Tongue (tissue), 2 donors: Measurements from ENCODE around the gene SLC2A1. TPM values are rescaled to one million over a fixed set of nuclear protein-coding genes. Genes with fewer than 3 reads are reported as not detected.

ENCODE experiments used
- DNase-seq: peaks from one replicate; pipeline ENCODE4 v3.0.0-alpha.2; 2015
- total RNA-seq: library from RNA; depleted of rRNA; stranded (reverse); fragments of >200 nt; gene quantifications from one replicate; pipeline ENCODE4 v1.2.3, GENCODE V29; 2014

Gene SLC2A1
- total RNA-seq, 1 donor from 2014 or later, result 124 TPM

DNA sequence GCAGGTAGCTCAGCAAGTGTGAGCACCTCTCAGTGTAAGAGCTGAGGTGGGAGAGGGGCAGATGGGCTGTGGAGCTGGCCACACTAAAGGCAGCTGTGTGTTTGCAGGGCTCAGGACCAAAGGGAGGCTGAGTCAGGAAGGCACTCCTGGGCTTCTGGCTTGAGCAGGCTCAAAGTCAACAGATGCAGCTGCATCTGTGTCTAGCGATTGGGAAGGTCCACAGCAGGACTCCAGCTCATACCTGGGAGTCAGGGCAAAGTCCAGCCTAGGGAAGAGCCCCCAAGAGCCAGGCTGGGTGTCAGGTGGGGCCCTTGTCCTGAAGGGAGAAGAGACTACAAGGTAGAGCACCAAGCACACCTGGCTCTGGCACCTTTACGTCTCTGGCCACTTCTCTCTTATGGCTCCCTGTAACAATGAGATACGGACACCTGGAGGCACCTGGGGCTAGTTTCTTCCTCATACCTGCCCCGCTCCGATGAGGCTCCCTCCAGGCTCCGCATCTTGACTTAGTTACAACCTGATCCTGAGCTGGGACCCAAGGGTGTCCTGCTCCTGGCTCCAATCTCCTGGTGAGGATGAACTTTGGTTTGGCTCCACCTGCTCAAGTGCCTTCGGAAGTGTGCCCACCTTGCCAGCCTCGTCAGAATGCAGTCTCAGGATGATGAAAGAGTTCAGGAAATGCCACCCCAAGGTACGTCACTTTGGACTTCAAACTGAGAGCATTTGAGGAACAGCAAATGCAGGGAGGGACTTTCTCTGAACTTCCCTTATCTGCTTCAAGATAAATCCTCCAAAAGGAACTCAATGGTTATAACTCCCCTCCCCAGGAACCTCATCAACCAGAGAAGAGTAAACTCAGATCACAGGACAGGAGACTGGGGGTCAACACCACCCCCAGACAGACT, 21.5 kb upstream of the SLC2A1 start:
- DNase-seq, result no peak

DNA sequence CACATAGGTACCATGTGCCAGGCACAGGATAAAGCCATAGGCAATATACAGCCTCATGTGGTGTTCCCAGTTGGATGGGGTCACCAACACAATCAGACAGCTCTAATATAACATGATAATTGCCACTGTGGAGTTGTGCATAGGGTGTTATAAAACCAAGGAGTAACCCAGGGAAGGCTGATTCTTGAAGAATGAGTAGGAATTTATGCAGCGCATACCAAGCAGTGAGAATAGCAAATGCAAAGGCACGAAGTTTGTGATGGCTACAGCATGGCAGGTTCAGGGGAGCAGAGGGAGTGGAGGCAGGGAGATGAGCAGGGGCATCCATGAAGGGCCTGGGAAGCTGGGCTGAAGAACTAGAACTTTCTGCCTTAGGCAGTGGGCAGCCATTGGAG, 20.4 kb upstream of the SLC2A1 start:
- no peak for DNase-seq

DNA sequence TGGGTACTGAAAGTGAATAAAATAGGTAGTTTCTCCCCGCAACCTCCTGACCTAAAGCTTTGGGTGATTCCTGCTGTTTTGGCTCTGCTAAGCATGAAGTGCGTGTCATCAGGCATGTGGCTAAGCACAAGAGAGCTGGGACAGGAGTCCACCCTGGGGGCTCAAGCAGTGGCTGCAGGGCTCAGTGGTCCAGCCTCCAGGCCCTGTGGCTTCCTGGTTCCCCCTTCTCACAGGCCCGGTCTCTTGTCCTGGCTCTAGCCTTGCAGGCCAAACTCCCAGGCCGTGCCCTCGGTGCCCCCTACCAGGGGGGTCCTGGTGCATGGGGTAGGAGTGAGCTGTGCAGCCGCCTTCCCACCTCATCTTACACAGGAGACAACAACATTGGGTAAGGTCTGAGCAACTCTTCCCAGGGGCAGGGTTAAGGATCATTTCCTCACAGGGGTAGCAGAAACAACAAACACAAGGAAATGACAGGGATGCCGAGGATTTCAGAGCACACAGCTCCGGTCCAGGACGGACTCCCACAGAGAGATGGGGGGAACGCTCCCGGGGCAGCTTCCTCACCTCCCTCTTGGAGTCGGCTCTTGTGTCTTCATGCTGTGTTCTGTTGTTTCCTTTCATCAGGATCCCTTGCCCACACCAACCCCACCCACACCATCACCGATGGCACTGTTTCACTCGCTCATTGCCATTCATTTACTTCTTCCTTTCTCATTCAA, 19.8 kb upstream of the SLC2A1 start:
- no peak for DNase-seq

DNA sequence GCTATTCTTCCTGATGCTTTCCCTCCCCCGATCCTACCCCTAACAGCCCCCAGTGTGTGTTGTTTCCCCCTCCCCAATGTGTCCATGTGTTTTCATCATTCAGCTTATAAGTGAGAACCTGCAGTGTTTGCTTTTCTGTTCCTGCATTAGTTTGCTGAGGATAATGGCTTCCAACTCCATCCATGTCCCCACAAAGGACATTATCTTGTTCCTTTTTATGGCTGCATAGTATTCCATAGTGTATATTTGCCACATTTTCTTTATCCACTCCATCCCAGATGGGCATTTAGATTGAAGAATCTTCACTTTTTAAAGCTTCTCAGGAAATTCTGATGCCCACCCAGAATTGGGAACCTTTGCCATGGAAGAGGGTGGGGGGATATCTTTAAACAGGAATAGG, 19.0 kb upstream of the SLC2A1 start:
- DNase-seq, result no peak

DNA sequence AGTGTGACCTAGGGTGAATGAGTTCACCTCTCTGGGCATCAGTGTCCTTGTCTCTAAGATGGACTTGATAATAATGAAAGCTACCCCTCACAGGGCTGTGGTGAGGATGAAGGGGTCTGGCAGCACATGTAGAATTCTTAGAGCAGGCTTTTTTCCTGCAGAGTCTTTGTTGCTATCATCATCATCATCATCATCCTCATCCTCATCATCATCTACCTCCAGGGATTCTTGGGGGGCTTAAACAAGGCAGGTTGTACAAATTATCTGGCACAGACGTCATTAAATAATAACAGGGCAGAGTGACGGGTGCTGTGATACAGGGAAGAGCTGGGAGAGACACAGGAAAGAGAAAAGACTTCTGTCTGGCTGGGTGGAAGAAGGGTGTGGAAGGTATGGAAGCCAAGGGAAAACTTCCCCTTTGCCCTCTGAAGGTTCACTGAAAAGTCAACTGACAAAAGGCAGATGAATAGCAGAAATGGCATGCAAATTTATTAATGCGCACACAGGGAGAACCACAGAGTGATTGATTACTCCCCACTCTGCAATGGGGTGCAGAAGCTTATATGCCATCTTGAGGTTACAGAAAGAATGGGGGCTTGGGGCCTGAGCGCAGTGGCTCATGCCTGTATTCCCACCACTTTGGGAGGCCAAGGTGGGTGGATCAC, 17.0 kb upstream of the SLC2A1 start:
- DNase-seq, result no peak

DNA sequence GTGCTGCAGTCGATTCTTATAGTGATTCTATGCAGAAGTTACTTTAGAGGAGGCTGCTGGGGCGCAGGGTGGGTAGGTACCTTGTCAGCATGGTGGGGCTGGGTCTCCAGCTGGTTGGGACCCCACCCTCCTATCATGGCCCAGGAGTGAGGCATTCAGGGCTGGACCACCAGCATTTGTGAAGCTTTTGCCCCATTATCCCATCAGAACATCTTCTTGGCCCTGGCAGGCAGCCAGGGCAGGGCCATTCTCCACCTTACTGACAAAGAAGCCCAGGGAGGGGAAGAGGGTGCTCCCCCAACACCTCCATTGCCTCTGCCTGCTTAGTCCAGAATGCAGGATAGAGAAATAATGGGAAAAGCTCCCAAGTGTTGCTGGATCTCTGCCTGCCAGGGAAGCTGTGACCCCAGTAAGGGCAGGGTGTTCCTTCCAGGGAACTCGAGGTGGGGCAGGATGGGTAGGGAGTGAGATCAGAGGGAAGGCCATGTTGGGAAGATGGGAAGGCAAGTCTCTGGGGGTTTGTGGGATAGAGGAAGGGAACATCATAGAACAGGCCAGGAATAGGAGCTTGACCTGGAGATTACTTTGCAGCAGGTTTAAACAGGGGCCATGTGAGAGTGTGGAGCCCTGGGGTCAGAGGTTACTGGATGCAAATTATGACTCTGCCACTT, 16.2 kb upstream of the SLC2A1 start:
- DNase-seq, result no peak

DNA sequence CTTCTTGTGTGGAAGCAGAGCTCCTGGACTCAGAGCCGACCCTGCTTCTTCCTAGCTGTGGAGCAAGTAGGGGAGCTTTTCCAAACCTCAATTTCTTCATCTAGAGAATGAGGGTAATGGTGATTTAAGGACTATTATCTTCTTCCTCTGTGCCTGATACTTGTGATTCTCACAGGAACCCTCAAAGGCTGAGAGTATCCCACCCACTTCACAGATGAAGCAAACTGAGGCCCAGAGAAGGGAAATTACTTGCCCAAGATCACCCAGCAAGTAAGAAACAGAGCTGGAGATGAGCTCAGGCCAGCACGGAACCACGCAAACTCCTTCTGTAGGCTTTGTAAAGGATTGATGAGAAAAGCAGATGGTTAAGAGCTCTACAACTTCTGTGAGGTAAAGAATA, 15.1 kb upstream of the SLC2A1 start:
- DNase-seq, result no peak

DNA sequence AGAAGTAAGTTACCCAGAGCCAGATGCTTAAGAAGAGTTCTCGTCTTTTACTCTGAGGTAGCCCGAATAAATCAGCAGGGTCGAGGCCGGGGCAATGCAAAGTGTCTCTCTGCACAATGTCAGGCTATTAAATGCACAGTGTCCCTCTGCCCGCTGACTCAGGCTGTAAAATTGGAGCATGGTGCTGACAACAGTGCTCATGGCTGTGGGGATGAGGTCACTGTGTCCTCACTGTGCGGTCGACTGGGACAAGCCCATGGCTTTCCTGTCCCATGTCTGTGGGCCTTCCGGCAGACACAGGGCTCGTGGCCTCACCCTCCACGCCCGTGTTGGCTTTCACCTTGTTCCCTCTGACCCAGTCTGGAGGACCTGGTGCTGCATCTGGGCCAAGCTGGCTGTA, 14.6 kb upstream of the SLC2A1 start:
- no peak for DNase-seq

DNA sequence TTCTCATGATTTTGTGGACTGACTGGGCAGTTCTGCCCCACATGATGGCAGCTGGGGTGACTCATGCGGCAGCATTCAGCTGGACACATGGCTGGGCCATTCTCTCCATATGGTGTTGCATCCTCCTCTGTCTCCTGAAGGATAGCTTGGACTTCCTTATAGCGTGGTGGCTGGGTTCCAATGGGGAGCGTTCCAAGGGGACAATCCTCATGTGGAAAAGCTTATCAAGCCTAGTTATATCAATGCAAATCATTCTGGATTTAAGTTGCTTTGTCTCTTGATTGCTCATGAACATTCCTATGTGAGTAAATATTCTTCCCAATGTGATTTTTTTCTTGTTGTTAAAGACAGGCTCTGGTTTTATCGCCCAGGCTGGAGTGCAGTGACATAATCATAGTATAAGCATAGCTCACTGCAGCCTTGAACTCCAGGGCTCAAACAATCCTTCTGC, 13.2 kb upstream of the SLC2A1 start:
- peak; percentile 56 for DNase-seq

DNA sequence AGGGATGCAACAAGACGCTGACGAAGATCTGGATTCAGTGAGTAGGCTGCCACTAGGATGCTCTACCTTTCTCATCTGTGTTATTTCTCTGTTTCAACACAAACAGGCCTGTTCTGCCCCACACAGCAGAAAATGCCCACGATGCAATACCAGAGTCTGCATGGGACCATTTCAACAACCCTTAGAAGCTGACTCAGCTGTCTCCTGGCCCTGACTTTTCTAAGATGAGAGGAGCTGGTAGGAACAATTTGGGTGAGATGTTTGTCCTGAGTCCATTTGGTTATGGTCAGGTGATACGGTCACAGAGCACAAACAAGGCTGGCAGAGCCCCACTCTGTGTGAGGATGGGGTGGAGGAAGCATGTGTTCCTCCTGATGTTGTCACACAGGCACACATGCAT, 11.5 kb upstream of the SLC2A1 start:
- DNase-seq, result no peak

DNA sequence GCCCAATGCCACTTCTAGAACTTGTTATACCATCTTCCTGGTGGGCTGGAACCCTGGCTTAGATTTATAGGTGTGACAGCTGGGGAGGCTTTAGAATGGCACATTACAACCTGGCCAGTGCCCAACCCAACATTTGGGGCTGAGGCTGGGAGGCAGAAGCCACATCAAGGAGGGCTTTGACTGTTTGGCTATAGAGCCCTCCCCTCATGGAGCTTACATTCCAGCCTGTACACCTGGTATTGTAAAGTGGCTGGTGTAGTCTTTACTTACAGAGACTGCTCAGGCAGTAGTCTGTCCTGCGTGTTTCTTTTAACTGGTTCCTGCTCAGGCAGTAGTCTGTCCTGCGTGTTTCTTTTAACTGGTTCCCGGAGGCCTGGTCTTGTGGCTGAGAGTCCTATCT, 10.0 kb upstream of the SLC2A1 start:
- no peak for DNase-seq

DNA sequence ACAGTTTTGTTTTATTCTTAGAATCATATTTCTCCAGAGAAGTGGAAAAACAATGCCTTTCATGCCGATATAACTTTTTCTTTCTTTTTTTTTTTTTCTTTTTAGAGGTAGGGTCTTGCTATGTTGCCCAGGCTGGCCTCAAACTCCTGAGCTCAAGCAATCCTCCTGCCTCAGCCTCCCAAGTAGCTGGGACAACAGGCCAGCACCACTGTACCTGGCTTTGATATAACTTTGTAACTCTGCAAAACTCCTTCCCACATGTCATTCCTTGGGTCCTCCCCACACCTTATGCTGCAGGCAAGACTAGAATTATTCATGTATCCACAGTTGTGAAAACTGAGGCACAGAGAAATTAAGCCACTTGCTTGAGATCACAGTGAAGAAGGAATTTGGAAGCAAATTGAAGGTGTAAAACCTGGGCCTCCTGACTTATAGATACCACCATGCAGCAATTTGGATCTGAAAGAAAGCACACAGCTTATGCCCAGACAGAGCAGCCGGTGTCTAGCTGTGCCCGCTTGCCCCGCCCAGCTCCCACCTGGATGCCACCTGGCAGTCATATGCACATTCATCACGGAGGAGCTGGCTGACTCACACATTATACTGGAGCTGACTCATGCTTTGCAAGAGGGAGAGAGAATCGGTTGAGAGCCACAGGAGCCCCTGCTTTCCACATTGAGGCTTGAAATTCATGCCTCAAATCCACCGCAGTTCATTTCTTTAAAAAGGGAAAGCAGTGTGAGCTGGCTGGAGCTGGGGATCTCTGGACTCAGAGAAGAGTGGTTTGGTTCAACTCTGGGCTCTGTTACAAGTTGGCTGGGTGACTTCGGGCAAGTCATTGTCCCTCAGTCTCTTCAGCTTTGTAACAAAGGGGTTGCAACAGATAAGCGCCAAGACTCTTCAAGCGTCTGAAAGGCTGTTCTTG, 8.3 kb upstream of the SLC2A1 start:
- DNase-seq, result no peak

DNA sequence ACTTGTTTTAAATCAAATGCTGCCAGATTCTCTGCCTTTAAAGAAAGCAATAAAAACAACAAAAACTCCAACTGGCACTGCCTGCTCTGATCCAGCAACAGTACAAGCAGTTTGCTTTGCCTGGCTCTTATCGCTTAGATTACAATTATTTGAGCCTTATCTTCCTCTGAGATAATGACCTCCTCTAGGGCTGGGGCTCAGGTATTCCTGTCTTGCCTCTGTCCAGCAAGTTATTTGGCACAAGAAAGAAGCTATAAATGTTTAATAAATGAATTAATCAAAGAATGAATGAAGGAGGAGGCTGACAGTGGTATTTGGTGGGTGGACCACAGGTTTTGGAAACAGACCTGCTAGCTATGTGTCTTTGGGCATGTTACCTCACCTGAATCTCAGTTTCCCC, 6.7 kb upstream of the SLC2A1 start:
- no peak for DNase-seq

DNA sequence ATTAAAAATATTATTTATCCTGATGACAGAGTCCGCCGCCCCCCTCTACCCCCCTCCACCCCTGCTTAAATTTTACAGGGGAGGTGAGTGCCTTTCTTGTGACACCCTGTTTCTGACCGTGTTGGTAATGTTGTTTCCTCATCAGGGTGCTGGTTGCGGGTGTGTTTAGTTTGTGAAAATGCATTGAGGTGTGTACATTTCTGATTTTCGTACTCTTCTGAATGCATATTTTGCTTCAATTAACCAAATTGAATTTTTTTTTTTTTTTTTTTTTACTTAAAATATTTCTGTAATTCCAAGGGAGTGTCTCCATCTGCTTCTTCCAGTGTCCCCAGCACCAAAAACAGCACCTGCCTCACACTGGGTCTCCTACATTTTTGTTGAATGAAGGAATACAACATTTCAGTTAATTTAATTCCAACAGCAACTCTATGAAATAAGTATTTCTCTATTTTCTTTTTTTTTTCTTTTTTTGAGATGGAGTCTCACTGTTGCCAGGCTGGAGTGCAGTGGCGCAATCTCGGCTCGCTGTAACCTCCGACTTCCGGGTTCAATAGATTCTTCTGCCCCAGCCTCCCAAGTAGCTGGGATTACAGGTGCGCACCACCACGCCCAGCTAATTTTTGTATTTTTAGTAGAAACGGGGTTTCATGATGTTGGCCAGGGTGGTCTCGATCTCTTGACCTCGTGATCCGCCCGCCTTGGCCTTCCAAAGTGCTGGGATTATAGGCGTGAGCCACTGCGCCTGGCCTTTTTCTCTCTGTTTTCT, 5.6 kb upstream of the SLC2A1 start:
- no peak for DNase-seq

DNA sequence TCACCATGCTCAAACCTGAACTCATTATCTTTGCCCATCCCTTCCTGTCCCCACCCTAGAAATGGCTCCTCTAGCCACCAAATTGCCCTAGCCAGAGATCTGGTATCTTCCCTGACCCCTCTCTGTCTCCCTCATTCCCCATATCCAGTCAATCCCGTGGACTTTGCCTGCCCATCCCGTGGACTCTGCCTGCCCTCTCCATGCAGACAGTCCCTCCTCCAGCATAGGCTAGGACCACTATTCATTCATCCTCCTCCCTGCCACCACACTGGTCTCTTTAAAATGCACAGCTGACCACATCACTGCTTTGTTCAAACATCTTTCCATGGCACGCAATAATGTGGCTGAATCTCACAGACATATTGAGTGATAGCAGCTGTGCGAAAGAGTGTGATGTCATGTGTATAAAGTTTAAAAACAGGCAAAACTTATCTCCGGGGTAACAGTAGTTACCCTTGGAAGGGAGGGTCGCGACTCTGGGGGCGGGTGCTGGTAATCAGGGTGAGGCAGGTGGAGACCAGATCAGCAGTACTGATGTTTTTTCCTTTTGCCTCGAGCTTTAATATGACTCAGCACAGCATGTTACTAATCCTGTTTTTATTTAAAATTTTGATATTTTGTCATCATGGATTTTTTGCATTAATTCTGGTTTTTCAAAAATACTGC, 4.8 kb upstream of the SLC2A1 start:
- peak; percentile 70 for DNase-seq

DNA sequence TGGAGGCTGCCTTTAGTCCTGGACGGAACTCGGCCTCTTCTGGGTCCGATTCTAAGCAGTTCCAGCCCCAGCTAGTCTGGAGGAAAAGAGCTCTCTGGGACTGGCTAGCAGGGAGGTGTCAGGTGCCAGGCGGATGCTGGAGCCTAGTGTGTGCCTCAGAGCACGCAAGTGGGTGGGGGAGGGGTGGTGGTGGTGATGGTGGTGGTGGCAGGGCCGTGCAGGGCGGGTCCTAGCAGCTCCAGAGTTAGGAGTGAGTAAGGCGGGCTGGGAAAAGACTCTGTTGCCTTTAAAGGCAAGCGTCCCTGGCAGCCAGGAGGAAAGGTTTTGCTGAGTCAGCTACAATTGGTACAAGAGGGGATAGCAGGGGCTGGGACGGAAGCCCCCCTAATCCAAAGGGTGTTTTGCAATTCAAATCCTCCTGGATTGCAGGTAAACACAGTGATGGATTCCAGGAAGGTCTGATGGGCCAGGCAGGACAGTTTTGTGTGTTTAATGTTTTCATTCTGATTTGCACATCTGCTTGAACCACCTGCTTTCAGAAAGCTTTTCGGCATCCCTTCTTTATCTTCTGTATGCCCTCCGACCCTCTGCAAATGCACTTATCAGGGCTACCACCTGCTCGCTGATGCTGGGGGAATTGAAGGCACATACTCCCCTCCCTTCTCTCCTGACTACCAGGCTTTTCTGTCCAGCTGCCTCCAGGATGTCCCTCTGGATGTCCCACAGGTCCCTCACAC, 4.1 kb upstream of the SLC2A1 start:
- peak; percentile 56 for DNase-seq

DNA sequence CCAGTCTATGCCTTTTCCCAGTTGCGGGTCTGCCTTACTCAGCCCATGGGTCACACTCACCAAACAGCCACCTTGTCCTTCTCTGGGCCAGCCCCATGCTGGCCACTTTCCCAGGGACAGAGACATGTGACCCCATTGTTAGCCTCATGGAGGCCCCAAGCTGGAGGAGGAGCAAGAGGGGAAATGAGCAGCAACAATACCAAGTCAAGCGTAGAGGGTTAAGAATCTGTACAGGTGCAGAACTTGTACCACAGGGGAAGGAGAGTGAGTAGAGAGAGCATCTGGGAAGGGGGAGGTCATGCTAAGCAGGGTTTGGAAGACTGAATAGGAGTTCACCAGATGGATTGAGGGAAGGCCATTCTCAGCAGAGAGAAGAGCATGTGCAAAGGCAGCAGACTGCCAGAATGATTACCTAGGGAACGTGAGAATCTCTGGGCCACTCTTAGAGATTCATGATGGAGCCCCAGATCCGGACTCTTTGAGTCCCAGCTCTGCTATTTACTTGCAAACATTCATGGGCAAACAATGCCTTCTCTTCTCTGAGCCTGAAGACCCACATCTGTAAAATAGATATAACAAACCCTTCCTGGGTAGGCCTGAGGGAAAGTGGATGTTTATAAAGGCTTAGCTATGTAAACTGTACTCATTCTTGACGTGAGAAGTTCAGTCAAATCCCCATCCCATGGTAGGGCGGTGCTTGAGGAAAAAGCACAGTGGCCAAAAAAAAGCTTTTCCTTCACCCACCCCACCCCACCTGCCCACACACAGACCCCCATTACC, 2.8 kb upstream of the SLC2A1 start:
- peak; percentile 53 for DNase-seq

DNA sequence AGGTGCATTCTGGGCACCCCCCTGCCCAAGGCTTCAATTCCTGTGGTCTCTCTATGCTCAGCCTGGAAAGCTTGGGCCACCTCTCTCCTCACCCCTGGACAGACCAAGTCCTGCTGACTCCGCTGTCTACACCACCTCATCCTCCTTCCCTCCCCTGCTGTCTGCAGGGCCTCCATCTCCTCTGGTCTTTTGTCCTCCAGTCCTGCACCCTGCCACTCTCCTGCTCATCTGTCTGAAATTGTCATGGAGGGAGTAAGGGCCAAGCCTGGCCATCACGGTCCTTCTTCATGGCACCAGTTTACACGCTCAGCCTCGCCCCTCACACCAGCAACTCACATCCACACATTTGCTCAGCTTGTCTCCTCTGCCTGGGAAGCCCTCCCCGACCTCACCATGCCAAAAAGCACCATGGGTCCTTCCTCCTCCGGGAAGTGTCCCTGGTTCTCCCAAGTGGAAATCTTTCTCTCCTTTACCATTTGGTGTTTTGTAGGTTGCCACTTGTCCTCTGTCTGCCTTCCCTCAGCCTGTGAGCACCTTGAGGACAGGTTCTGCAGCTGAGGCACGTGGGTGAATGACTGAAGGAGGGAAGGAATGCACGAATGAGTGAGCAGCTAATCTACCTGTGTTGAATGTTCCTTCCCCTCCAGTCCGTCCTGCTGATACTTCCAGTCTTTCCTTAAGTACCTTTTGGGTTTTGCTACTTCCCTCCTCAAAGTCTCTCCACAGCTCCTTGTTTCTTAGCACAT, 2.1 kb upstream of the SLC2A1 start:
- no peak for DNase-seq
